Endothelial cell of umbilical vein (primary cell): ENCODE data around the gene SAT1. TPM values are rescaled to one million over a fixed set of nuclear protein-coding genes. Genes with fewer than 3 reads are reported as not detected.

Experiments
- Bru-seq: library from RNA; stranded (reverse); fragments of 400-500 nt; gene quantifications from one replicate; lab custom pipeline; 2021; lab: Mats Ljungman, UMichigan
- BruChase-seq, 2 experiments: library from RNA; stranded (reverse); fragments of 400-500 nt; gene quantifications; one replicate each; lab custom pipeline; 2021; lab: Mats Ljungman, UMichigan
- BruUV-seq: library from RNA; stranded (reverse); fragments of 400-500 nt; replicated peaks from 2 replicates; lab custom pipeline; 2021; lab: Mats Ljungman, UMichigan
- CTCF ChIA-PET: fragments of 300-600, 350-600 bp; sonication (Branson Sonifier 250); formaldehyde crosslinking; loops from one replicate; lab custom pipeline; 2021; ENCODE audit warnings: antibody characterized with exemption, inconsistent platforms; lab: Charles Lee
- POLR2A ChIA-PET: fragments of 300-600, 350-600 bp; sonication (Branson Sonifier 250); formaldehyde crosslinking; loops from one replicate; lab custom pipeline; 2021; ENCODE audit warnings: antibody characterized with exemption, inconsistent platforms; lab: Charles Lee
- DNase-seq: peaks from one replicate; pipeline ENCODE4 v3.0.0-alpha.2; 2011; ENCODE audit warnings: low read depth, low spot score
- FAIRE-seq: peaks from 2 replicates; lab custom pipeline; 2011; peaks lifted over from hg19 to GRCh38; lab: Jason Lieb, UNC
- H2AFZ ChIP-seq: 2 replicates; pipeline ENCODE4 v1.6.0; 2012; ENCODE audit warnings: low read depth, low read length, control low read depth, inconsistent platforms
- H3K27ac ChIP-seq: 2 replicates; pipeline ENCODE4 v1.5.1; 2011; ENCODE audit warnings: low read depth, mild to moderate bottlenecking, control low read depth, low read length, moderate library complexity; ENCODE audit not compliant: insufficient read depth
- H3K27me3 ChIP-seq, 2 experiments: 2 replicates each; pipeline versions ENCODE4 v1.6.0 to v1.6.1; 2011; ENCODE audit warnings: low read length in 2 of 2, mixed read lengths in 1 of 2; ENCODE audit not compliant: control insufficient read depth in 2 of 2, insufficient read depth in 2 of 2
- H3K36me3 ChIP-seq, 2 experiments: 2 replicates in 1 of 2; 3 replicates in 1 of 2; pipeline ENCODE4 v1.5.1; 2011; ENCODE audit warnings: low read length in 2 of 2, mild to moderate bottlenecking in 1 of 2, moderate library complexity in 1 of 2; ENCODE audit not compliant: control insufficient read depth in 2 of 2, insufficient read depth in 2 of 2; ENCODE audit errors: extremely low read depth in 1 of 2
- H3K4me1 ChIP-seq: 3 replicates; pipeline ENCODE4 v1.5.1; 2011; ENCODE audit warnings: mild to moderate bottlenecking, low read length; ENCODE audit not compliant: control insufficient read depth, insufficient read depth; ENCODE audit errors: extremely low read depth
- H3K4me2 ChIP-seq: 2 replicates; pipeline ENCODE4 v1.6.1; 2011; ENCODE audit warnings: low read length, control low read depth, mixed read lengths; ENCODE audit not compliant: insufficient read depth
- H3K4me3 ChIP-seq, 3 experiments: fragments of 200-600 bp in 1 of 3; sonication (generic), shearing (Covaris generic) in 1 of 3; replicated peaks in 1 of 3; 2 replicates each; pipeline ENCODE4 v1.5.1; 2011 to 2016; ENCODE audit warnings: control low read depth in 3 of 3, low read length in 3 of 3, mild to moderate bottlenecking in 2 of 3, inconsistent platforms in 1 of 3, low read depth in 1 of 3, moderate library complexity in 1 of 3; ENCODE audit not compliant: insufficient read depth in 1 of 3
- H3K79me2 ChIP-seq: 2 replicates; pipeline ENCODE4 v1.6.0; 2012; ENCODE audit warnings: low read length, inconsistent platforms; ENCODE audit not compliant: control insufficient read depth, insufficient read depth
- H3K9ac ChIP-seq: replicated peaks from 2 replicates; pipeline ENCODE3; 2011; ENCODE audit warnings: low read length, control low read depth; ENCODE audit not compliant: insufficient read depth; ENCODE audit errors: extremely low read depth
- H3K9me1 ChIP-seq: replicated peaks from 3 replicates; pipeline ENCODE4 v1.6.0; 2011; ENCODE audit warnings: mild to moderate bottlenecking, low read length; ENCODE audit not compliant: control insufficient read depth, insufficient read depth; ENCODE audit errors: extremely low read depth
- H3K9me3 ChIP-seq: replicated peaks from 2 replicates; pipeline ENCODE4 v1.5.1; 2012; ENCODE audit warnings: low read length, inconsistent platforms; ENCODE audit not compliant: control insufficient read depth, insufficient read depth
- H4K20me1 ChIP-seq: replicated peaks from 2 replicates; pipeline ENCODE3; 2011; ENCODE audit warnings: mild to moderate bottlenecking, low read length; ENCODE audit not compliant: control insufficient read depth, insufficient read depth; ENCODE audit errors: extremely low read depth
- EZH2 ChIP-seq: IDR thresholded peaks from 2 replicates; pipeline ENCODE4 v1.6.1; 2012; ENCODE audit warnings: borderline replicate concordance, low read depth, mild to moderate bottlenecking, moderate library complexity, low read length, inconsistent platforms; ENCODE audit not compliant: severe bottlenecking
- FOS ChIP-seq: IDR thresholded peaks from 2 replicates; pipeline ENCODE4 v1.6.1; 2011; ENCODE audit warnings: mild to moderate bottlenecking, low read length, moderate library complexity, borderline replicate concordance; ENCODE audit not compliant: insufficient read depth
- GATA2 ChIP-seq: IDR thresholded peaks from 2 replicates; pipeline ENCODE4 v1.7.0; 2011; ENCODE audit warnings: low read depth, mild to moderate bottlenecking, moderate library complexity, mixed read lengths, low read length; ENCODE audit not compliant: insufficient read length, insufficient read depth
- JUN ChIP-seq: IDR thresholded peaks from 2 replicates; pipeline ENCODE4 v1.6.1; 2011; ENCODE audit warnings: borderline replicate concordance, low read depth; ENCODE audit not compliant: insufficient read length, insufficient read depth
- MYC ChIP-seq: IDR thresholded peaks from one replicate; pipeline ENCODE4 v1.6.1; 2011; ENCODE audit warnings: mild to moderate bottlenecking, low read depth, low read length
- POLR2A ChIP-seq: IDR thresholded peaks from 2 replicates; pipeline ENCODE4 v1.6.1; 2012; ENCODE audit warnings: low read depth, mild to moderate bottlenecking, control low read depth, low read length
- POLR2AphosphoS5 ChIP-seq: IDR thresholded peaks from 2 replicates; pipeline ENCODE4 v1.6.1; 2012; ENCODE audit warnings: low read depth, mild to moderate bottlenecking, control low read depth, low read length, moderate library complexity; ENCODE audit not compliant: insufficient read depth
- dilution Hi-C: fragments of 300-500 bp; cut with MboI; formaldehyde crosslinking; loops from one replicate; pipeline ENCODE4 v1.15.0; 2019; ENCODE audit warnings: low sequenced_read_pairs; ENCODE audit not compliant: extremely low pct_ligation_motif_present
- intact Hi-C: fragments of 100-400 bp; cut with micrococcal nuclease; formaldehyde crosslinking; loops from one replicate; pipeline ENCODE4 v1.10.0; 2022
- long read RNA-seq: library from polyadenylated mRNA; stranded (forward); transcript quantifications from one replicate; pipeline ENCODE4 v2.0.0, GENCODE V29; 2021
- polyA minus RNA-seq, 3 experiments: library from RNA; depleted of rRNA, polyadenylated mRNA; stranded (reverse); fragments of >200 nt; gene quantifications; 1 replicate in 1 of 3; 2 replicates in 2 of 3; pipeline ENCODE4 v1.2.3, GENCODE V29; 2011
- polyA plus RNA-seq, 4 experiments: library from polyadenylated mRNA; depleted of rRNA in 3 of 4; stranded (reverse) in 3 of 4; unstranded in 1 of 4; fragments of >200 nt; gene quantifications; 2 replicates each; pipeline versions ENCODE4 v1.2.1 to v1.2.3, GENCODE V29; 2011 to 2012; ENCODE audit warnings: missing spikeins in 1 of 4
- total RNA-seq: library from RNA; stranded (reverse); gene quantifications from 2 replicates; pipeline ENCODE4 v1.2.3, GENCODE V29; 2021
- TF ChIP-seq, protein P1 (sequence below): IDR thresholded peaks from 2 replicates; pipeline ENCODE4 v1.6.1; 2011; ENCODE audit not compliant: insufficient read depth, insufficient read length
- TF ChIP-seq, protein P2 (sequence below), 2 donors: IDR thresholded peaks; 1 replicate in 1 of 2; 2 replicates in 1 of 2; pipeline ENCODE4 v1.5.1; 2011; ENCODE audit warnings: low read length in 2 of 2, mild to moderate bottlenecking in 2 of 2, moderate library complexity in 2 of 2, control low read depth in 1 of 2, inconsistent platforms in 1 of 2, low read depth in 1 of 2; ENCODE audit not compliant: insufficient read depth in 1 of 2; ENCODE audit errors: extremely low read depth in 1 of 2

SAT1 gene
- total RNA-seq: 256 and 289 TPM in 2 replicates
- 264 and 526 TPM in 2 replicates for polyA plus RNA-seq
- 181 and 234 TPM in 2 replicates for polyA plus RNA-seq (2011; cell fraction: cytosol; rRNA removed)
- 3,716 and 6,543 TPM in 2 replicates for polyA plus RNA-seq (2011; cell fraction: nucleus; rRNA removed)
- polyA plus RNA-seq (2012): 485 and 1,166 TPM in 2 replicates
- polyA minus RNA-seq: 186 and 341 TPM in 2 replicates
- 23.6 TPM for polyA minus RNA-seq (2011; cell fraction: cytosol; rRNA and poly(A)+ RNA removed)
- 856 and 1,169 TPM in 2 replicates for polyA minus RNA-seq (2011; cell fraction: nucleus; rRNA and poly(A)+ RNA removed)
- Bru-seq, nascent RNA: percentile 99 among the genes with signal in this experiment
- BruChase-seq, experiment 1, labeled RNA remaining after a 6-hour chase: percentile 100 among the genes with signal in this experiment
- BruChase-seq, experiment 2, labeled RNA remaining after a 2-hour chase: percentile 100 among the genes with signal in this experiment
- long read RNA-seq, transcript SAT1-209 (7 exons, 1,135 nt): minor isoform, 14 of 452 reads
- long read RNA-seq, transcript SAT1-207 (3 exons, 1,033 nt): minor isoform, 5 of 452 reads
- long read RNA-seq, transcript SAT1-204 (6 exons, 1,065 nt): major isoform, 282 of 452 reads
- long read RNA-seq, partial matches to known transcripts: 3 of 452 reads
- long read RNA-seq, other reads (novel, unspliced or antisense): 143 of 452 reads

DNA sequence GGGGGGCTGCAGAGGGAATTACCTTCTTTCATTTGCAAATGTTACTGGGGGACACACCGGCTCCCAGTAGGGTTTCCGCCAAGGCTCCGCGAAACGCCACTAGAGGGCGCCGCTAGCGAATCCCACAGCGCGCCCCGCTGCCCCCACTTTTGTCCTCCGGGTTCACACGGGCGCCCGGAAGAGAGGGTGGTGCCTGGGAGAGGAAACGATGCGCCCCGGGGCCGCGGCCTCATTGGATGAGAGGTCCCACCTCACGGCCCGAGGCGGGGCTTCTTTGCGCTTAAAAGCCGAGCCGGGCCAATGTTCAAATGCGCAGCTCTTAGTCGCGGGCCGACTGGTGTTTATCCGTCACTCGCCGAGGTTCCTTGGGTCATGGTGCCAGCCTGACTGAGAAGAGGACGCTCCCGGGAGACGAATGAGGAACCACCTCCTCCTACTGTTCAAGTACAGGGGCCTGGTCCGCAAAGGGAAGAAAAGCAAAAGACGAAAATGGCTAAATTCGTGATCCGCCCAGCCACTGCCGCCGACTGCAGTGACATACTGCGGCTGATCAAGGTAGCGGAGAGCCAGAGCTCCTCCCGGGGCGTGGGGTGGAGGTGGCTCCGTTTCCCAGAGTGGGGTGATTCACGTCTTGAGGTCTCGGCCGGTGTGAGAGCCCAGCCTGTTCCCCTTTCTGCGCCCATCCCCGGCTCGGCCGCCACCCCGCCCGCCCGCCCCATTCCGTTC is at the start of gene SAT1:
SAT1 (plus strand) TSS at position 311 of the 726 bp plus-strand sequence; CDS start at position 490, 179 bp downstream.
- CTCF ChIA-PET: interaction anchor here (0.6 to 4.6 kb wide), 15 partner anchors 14 to 271 kb away, joined by 3 to 132 read pairs (median 3); partner anchors contain the start of gene EIF2S3
- Histone ChIP-seq H3K9me1 (no peaks in the 10 kb centered on the region), H4K20me1 (no peaks in the 10 kb centered on the region), H3K4me2 (peak within 1 kb of the TSS; percentile 92), H2AFZ (peak within 1 kb of the TSS; percentile 45), H3K4me1 (peaks cover 23% of the 10 kb centered on the region), H3K79me2 (peaks cover 20% of the 10 kb centered on the region), H3K36me3 (peaks cover 2 to 3% of the 10 kb centered on the region in 2 experiments), H3K9me3 (no peaks in the 10 kb centered on the region), H3K27ac (peak within 1 kb of the TSS; percentile 84), H3K9ac (peak within 1 kb of the TSS; percentile 93), H3K27me3 (no peaks in the 10 kb centered on the region), H3K4me3 (peak within 1 kb of the TSS; percentile 56 to 90 (median 67))
- intact Hi-C loops (loop anchor here (1.0 to 10.0 kb wide), 6 partner anchors 21 to 272 kb away; partner anchors contain the start of genes EIF2S3 and KLHL15), dilution Hi-C loops (no loop called here)
- BruUV-seq: no TSS peak
- POLR2A ChIA-PET: interaction anchor here (0.6 to 3.2 kb wide), 25 partner anchors 10 to 271 kb away, joined by 3 to 92 read pairs (median 5); partner anchors contain the start of genes ACOT9, APOO, CXorf58 and EIF2S3
- DNase-seq: peak; percentile 92
- TF ChIP-seq, protein P1, sequence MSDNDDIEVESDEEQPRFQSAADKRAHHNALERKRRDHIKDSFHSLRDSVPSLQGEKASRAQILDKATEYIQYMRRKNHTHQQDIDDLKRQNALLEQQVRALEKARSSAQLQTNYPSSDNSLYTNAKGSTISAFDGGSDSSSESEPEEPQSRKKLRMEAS: no peak
- TF ChIP-seq JUN (no peak), EZH2 (no peak), POLR2AphosphoS5 (peak; percentile 99), FOS (no peak), MYC (no peak), GATA2 (no peak), POLR2A (peak; percentile 99)
- TF ChIP-seq, protein P2, sequence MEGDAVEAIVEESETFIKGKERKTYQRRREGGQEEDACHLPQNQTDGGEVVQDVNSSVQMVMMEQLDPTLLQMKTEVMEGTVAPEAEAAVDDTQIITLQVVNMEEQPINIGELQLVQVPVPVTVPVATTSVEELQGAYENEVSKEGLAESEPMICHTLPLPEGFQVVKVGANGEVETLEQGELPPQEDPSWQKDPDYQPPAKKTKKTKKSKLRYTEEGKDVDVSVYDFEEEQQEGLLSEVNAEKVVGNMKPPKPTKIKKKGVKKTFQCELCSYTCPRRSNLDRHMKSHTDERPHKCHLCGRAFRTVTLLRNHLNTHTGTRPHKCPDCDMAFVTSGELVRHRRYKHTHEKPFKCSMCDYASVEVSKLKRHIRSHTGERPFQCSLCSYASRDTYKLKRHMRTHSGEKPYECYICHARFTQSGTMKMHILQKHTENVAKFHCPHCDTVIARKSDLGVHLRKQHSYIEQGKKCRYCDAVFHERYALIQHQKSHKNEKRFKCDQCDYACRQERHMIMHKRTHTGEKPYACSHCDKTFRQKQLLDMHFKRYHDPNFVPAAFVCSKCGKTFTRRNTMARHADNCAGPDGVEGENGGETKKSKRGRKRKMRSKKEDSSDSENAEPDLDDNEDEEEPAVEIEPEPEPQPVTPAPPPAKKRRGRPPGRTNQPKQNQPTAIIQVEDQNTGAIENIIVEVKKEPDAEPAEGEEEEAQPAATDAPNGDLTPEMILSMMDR (IDR thresholded peaks at IDR 0.05; ENCODE audit: extremely low read depth in 1 of 2, insufficient read depth in 1 of 2, low read depth in 1 of 2, low read length in 2 of 2): peak; percentile 73 to 77
- FAIRE-seq: peak; percentile 81
